H9 (cell line): ENCODE data around the gene IGF1R. TPM values are rescaled to one million over a fixed set of nuclear protein-coding genes. Genes with fewer than 3 reads are reported as not detected.
A peak's percentile ranks its signal among the peaks of the same experiment; 100 is the strongest.

Experiments used
- DNase-seq: peaks from one replicate; pipeline ENCODE4 v3.0.0-alpha.2; 2017
- H2AFZ ChIP-seq: one replicate; pipeline ENCODE4 v1.6.1; 2013; ENCODE audit warnings: mild to moderate bottlenecking, low read length, control low read depth, moderate library complexity
- H2AK5ac ChIP-seq: 2 replicates; pipeline ENCODE4 v1.6.1; 2013; ENCODE audit warnings: low read length, control low read depth, mixed read lengths; ENCODE audit not compliant: insufficient read length
- H2BK120ac ChIP-seq: one replicate; pipeline ENCODE4 v1.6.1; 2013; ENCODE audit warnings: low read depth, mild to moderate bottlenecking, low read length, control low read depth, inconsistent platforms; ENCODE audit not compliant: poor library complexity, severe bottlenecking
- H2BK12ac ChIP-seq: 2 replicates; pipeline ENCODE4 v1.6.1; 2013; ENCODE audit warnings: low read length, control low read depth, mixed read lengths, low read depth; ENCODE audit not compliant: insufficient read length
- H2BK15ac ChIP-seq: 2 replicates; pipeline ENCODE4 v1.6.1; 2013; ENCODE audit warnings: low read depth, low read length, control low read depth
- H2BK20ac ChIP-seq: one replicate; pipeline ENCODE4 v1.6.1; 2013; ENCODE audit warnings: low read depth, mild to moderate bottlenecking, low read length, control low read depth, inconsistent platforms; ENCODE audit not compliant: poor library complexity, severe bottlenecking
- H2BK5ac ChIP-seq: 2 replicates; pipeline ENCODE4 v1.6.1; 2013; ENCODE audit warnings: low read length, control low read depth, mixed read lengths; ENCODE audit not compliant: insufficient read length
- H3K14ac ChIP-seq: 2 replicates; pipeline ENCODE4 v1.6.1; 2013; ENCODE audit warnings: low read length, control low read depth; ENCODE audit not compliant: insufficient read depth
- H3K18ac ChIP-seq: 2 replicates; pipeline ENCODE4 v1.6.1; 2013; ENCODE audit warnings: low read depth, mild to moderate bottlenecking, mixed read lengths, low read length, control low read depth; ENCODE audit not compliant: insufficient read length
- H3K23ac ChIP-seq: 2 replicates; pipeline ENCODE4 v1.6.1; 2013; ENCODE audit warnings: low read length, control low read depth, mixed read lengths, low read depth; ENCODE audit not compliant: insufficient read length
- H3K23me2 ChIP-seq: 2 replicates; pipeline ENCODE4 v1.6.1; 2013; ENCODE audit warnings: low read depth, mild to moderate bottlenecking, mixed read lengths, low read length, control low read depth; ENCODE audit not compliant: insufficient read length, poor library complexity, severe bottlenecking
- H3K27ac ChIP-seq: 2 replicates; pipeline ENCODE4 v1.5.1; 2013; ENCODE audit warnings: low read length, control low read depth, mixed read lengths, low read depth; ENCODE audit not compliant: insufficient read length
- H3K27me3 ChIP-seq: 2 replicates; pipeline ENCODE4 v1.6.1; 2013; ENCODE audit warnings: low read length, control low read depth, inconsistent platforms; ENCODE audit not compliant: insufficient read depth
- H3K4ac ChIP-seq: 2 replicates; pipeline ENCODE4 v1.6.1; 2013; ENCODE audit warnings: low read depth, mild to moderate bottlenecking, control low read depth, inconsistent platforms, low read length, moderate library complexity
- H3K4me1 ChIP-seq: 2 replicates; pipeline ENCODE4 v1.6.1; 2013; ENCODE audit warnings: low read length, control low read depth, inconsistent platforms; ENCODE audit not compliant: insufficient read depth
- H3K4me2 ChIP-seq: 2 replicates; pipeline ENCODE4 v1.6.1; 2013; ENCODE audit warnings: low read length, control low read depth, mixed read lengths; ENCODE audit not compliant: insufficient read length, insufficient read depth
- H3K56ac ChIP-seq: 2 replicates; pipeline ENCODE4 v1.6.1; 2013; ENCODE audit warnings: low read depth, mild to moderate bottlenecking, mixed read lengths, low read length, control low read depth; ENCODE audit not compliant: insufficient read length
- H3K79me1 ChIP-seq: 2 replicates; pipeline ENCODE4 v1.6.1; 2013; ENCODE audit warnings: low read depth, mild to moderate bottlenecking, moderate library complexity, low read length, control low read depth, inconsistent platforms; ENCODE audit not compliant: insufficient read depth, poor library complexity, severe bottlenecking
- H3K79me2 ChIP-seq: 2 replicates; pipeline ENCODE4 v1.6.1; 2013; ENCODE audit warnings: low read length, control low read depth, inconsistent platforms; ENCODE audit not compliant: insufficient read depth
- H3K9ac ChIP-seq: 2 replicates; pipeline ENCODE4 v1.6.1; 2013; ENCODE audit warnings: low read length, control low read depth, mixed read lengths; ENCODE audit not compliant: insufficient read length; ENCODE audit errors: extremely low read depth
- H3K9me3 ChIP-seq: one replicate; pipeline ENCODE4 v1.6.1; 2013; ENCODE audit warnings: low read depth, low read length, inconsistent platforms; ENCODE audit not compliant: control insufficient read depth
- H3T11ph ChIP-seq: one replicate; pipeline ENCODE4 v1.6.1; 2013; ENCODE audit warnings: mild to moderate bottlenecking, low read length, control low read depth, inconsistent platforms
- H4K20me1 ChIP-seq: one replicate; pipeline ENCODE4 v1.6.1; 2013; ENCODE audit not compliant: control insufficient read depth, insufficient read length, insufficient read depth
- H4K5ac ChIP-seq: 2 replicates; pipeline ENCODE4 v1.6.1; 2013; ENCODE audit warnings: low read depth, mild to moderate bottlenecking, mixed read lengths, low read length, control low read depth; ENCODE audit not compliant: insufficient read length
- H4K8ac ChIP-seq: replicated peaks from 2 replicates; pipeline ENCODE4 v1.6.1; 2013; ENCODE audit warnings: low read length, control low read depth, mixed read lengths, low read depth; ENCODE audit not compliant: insufficient read length
- H4K91ac ChIP-seq: 2 replicates; pipeline ENCODE4 v1.6.1; 2013; ENCODE audit warnings: low read depth, mild to moderate bottlenecking, moderate library complexity, mixed read lengths, low read length, control low read depth; ENCODE audit not compliant: insufficient read length
- H3K27ac Mint-ChIP-seq, 3 experiments: 2 replicates in 2 of 3; 3 replicates in 1 of 3; pipeline ENCODE4 v1.8.0; 2020 to 2021; ENCODE audit warnings: mixed read lengths in 3 of 3, mild to moderate bottlenecking in 1 of 3, moderate library complexity in 1 of 3
- H3K27me3 Mint-ChIP-seq: 2 replicates; pipeline ENCODE4 v1.8.0; 2021; ENCODE audit warnings: low read depth, mild to moderate bottlenecking, moderate library complexity, mixed read lengths
- H3K36me3 Mint-ChIP-seq, 3 experiments: 2 replicates in 2 of 3; 3 replicates in 1 of 3; pipeline ENCODE4 v1.8.0; 2020 to 2021; ENCODE audit warnings: low read depth in 3 of 3, mixed read lengths in 3 of 3; ENCODE audit not compliant: insufficient read depth in 1 of 3
- H3K4me1 Mint-ChIP-seq, 2 experiments: 2 replicates each; pipeline ENCODE4 v1.8.0; 2020; ENCODE audit warnings: mixed read lengths in 2 of 2
- H3K4me3 Mint-ChIP-seq, 2 experiments: 2 replicates in 1 of 2; 3 replicates in 1 of 2; pipeline ENCODE4 v1.8.0; 2020 to 2021; ENCODE audit warnings: mild to moderate bottlenecking in 2 of 2, mixed read lengths in 2 of 2, moderate library complexity in 1 of 2
- H3K9me3 Mint-ChIP-seq, 2 experiments: 2 replicates in 1 of 2; 3 replicates in 1 of 2; pipeline ENCODE4 v1.8.0; 2020; ENCODE audit warnings: mild to moderate bottlenecking in 2 of 2, mixed read lengths in 2 of 2, moderate library complexity in 1 of 2
- WGBS: extraction: QIAGEN DNeasy Blood & Tissue Kit; methylation state at CpG from one replicate; pipeline ENCODE4 v1.1.7; 2013; ENCODE audit warnings: missing lambda C conversion rate, low lambda C conversion rate, mixed read lengths; ENCODE audit not compliant: insufficient read length; ENCODE audit errors: extremely low coverage; 5-methylcytosine and 5-hydroxymethylcytosine counted together
- total RNA-seq: library from RNA; stranded (reverse); gene quantifications from 2 replicates; pipeline ENCODE4 v1.2.1, GENCODE V29; 2021
- TF ChIP-seq, protein P1 (sequence below): fragments of 200-600 bp; sonication (generic); conservative IDR thresholded peaks from 3 replicates; pipeline ENCODE4 v1.8.0; 2021; ENCODE audit warnings: antibody characterized with exemption, mild to moderate bottlenecking

IGF1R gene
- total RNA-seq, 1 experiment from 2014 or later: 70.0 TPM

DNA sequence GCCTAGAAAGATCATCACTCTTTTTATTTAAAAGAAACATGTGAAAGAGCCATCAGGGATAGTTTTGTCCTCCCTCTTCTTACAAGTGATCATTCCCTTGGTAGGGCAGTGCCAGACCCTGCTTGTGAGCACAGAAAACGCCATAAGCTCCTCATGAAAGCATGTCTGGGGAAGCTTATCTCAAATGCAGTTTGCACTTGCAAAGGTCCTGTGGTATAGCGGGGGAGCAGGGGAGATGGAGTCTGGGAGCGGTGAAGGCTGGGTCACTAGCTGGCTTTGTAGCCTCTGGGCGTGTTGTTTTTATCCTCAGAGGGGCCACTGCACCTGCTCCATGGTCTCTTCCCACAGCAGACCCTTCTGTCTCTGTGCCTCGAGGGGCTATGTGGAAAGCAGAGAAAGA lies 141.9 kb downstream of the IGF1R start:
- Histone ChIP-seq H3K18ac (no peak overlapping the region), H2BK20ac (no peak overlapping the region), H4K8ac (no peak overlapping the region), H2AK5ac (no peak overlapping the region), H3K9me3 (no peaks in the 10 kb centered on the region), H3K23ac (no peak overlapping the region), H2BK5ac (no peak overlapping the region), H3K79me1 (peaks cover 12% of the 10 kb centered on the region), H3K56ac (no peak overlapping the region), H3K14ac (no peak overlapping the region), H4K91ac (no peak overlapping the region), H4K5ac (no peak overlapping the region), H3K4me2 (no peak overlapping the region), H3K27ac (no peak overlapping the region), H3K79me2 (peaks cover 28% of the 10 kb centered on the region; the same call in 1 of the 2 replicates), H4K20me1 (no peaks in the 10 kb centered on the region), H3K4ac (no peak overlapping the region), H3T11ph (no peak overlapping the region), H3K27me3 (no peaks in the 10 kb centered on the region), H2BK120ac (no peak overlapping the region), H2BK12ac (no peak overlapping the region), H2AFZ (no peak overlapping the region), H3K23me2 (no peaks in the 10 kb centered on the region), H3K9ac (no peak overlapping the region), H3K4me1 (peaks cover 21% of the 10 kb centered on the region), H2BK15ac (no peak overlapping the region)
- Mint-ChIP-seq H3K27ac (peak overlapping the region; percentile 14 to 63 (median 28); a peak in 2 of 7 replicates), H3K4me3 (no peak overlapping the region), H3K4me1 (peaks cover 87 to 92% of the 10 kb centered on the region in 2 experiments), H3K36me3 (no peaks in the 10 kb centered on the region), H3K9me3 (no peaks in the 10 kb centered on the region), H3K27me3 (no peaks in the 10 kb centered on the region)
- no peak for DNase-seq
- TF ChIP-seq, protein P1, sequence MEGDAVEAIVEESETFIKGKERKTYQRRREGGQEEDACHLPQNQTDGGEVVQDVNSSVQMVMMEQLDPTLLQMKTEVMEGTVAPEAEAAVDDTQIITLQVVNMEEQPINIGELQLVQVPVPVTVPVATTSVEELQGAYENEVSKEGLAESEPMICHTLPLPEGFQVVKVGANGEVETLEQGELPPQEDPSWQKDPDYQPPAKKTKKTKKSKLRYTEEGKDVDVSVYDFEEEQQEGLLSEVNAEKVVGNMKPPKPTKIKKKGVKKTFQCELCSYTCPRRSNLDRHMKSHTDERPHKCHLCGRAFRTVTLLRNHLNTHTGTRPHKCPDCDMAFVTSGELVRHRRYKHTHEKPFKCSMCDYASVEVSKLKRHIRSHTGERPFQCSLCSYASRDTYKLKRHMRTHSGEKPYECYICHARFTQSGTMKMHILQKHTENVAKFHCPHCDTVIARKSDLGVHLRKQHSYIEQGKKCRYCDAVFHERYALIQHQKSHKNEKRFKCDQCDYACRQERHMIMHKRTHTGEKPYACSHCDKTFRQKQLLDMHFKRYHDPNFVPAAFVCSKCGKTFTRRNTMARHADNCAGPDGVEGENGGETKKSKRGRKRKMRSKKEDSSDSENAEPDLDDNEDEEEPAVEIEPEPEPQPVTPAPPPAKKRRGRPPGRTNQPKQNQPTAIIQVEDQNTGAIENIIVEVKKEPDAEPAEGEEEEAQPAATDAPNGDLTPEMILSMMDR: no peak
- no CpG with 5 or more reads among the region's 5 CpGs for WGBS
